Inflammatory macrophage treated with lipopolysaccharide for 4 hours (primary cell): Measurements from ENCODE around the gene MMUT.
"Not testable (repeated sequence)": the region's sequence is repeated elsewhere in the genome, so short reads cannot be mapped to it uniquely, and the experiment has no call there.

Experiments
- DNase-seq: peaks from one replicate; pipeline ENCODE4 v3.0.0-alpha.2; 2020

Gene MMUT

GRCh38 chr6:49416195-49416594, 46.9 kb downstream of the MMUT start:
- DNase-seq, result no peak

- no peak for DNase-seq
Observed at GRCh38 chr6:49415358-49415757, 47.7 kb downstream of the MMUT start.

- no peak for DNase-seq
Observed at GRCh38 chr6:49410564-49410963, 52.5 kb downstream of the MMUT start.

DNA sequence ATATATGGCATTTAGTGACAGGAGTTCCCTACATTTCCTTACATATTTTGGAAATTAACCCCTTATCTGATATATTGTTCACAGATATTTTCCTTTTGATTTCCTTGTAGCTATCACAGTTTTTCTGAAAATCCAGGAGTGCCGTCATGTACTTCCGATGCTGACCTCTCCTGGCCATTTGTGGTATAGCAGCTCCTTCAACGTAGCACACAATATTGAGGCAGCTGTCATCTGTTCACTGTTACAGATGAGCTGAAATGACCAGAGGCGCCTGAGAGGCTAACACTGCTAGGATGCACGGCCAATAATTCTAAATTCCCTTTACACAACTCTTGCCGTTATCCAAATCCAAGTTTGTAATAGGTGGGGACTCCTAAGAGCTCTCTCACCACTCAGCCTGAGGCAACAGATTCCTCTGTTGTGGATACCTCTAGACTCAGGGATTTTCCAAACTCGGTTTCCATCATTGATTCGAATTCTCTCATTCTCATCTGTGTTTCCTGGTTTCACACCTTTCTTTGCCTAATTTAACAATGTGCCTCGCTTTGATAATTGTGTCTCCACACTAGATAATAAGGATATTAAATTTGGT, 53.0 kb downstream of the MMUT start:
- peak; percentile 36 for DNase-seq

GRCh38 chr6:49406250-49406970, 56.6 kb downstream of the MMUT start:
- DNase-seq, result no peak

GRCh38 chr6:49401063-49401462, 62.0 kb downstream of the MMUT start:
- DNase-seq, result no peak

GRCh38 chr6:49386667-49387508, 76.2 kb downstream of the MMUT start:
- DNase-seq, result not testable (repeated sequence)

- DNase-seq, result no peak
Observed at GRCh38 chr6:49384904-49385303, 78.1 kb downstream of the MMUT start.
